Mucosa of rectum (tissue), 2 donors: ENCODE results near the gene EIF2S2.
"Not testable (repeated sequence)": the region's sequence is repeated elsewhere in the genome, so short reads cannot be mapped to it uniquely, and the experiment has no call there.

Experiments
- H3K27ac ChIP-seq, 2 donors: one replicate each; pipeline ENCODE4 v1.7.0; 2013; ENCODE audit warnings: inconsistent platforms in 2 of 2, low read depth in 2 of 2, low read length in 2 of 2
- H3K27me3 ChIP-seq, 2 donors: one replicate each; pipeline ENCODE4 v1.7.0; 2013; ENCODE audit warnings: low read length in 2 of 2; ENCODE audit not compliant: control insufficient read depth in 2 of 2, insufficient read depth in 2 of 2
- H3K36me3 ChIP-seq, 2 donors: one replicate each; pipeline ENCODE4 v1.7.0; 2013; ENCODE audit warnings: low read length in 2 of 2; ENCODE audit not compliant: control insufficient read depth in 2 of 2, insufficient read depth in 2 of 2
- H3K4me1 ChIP-seq, 2 donors: one replicate each; pipeline ENCODE4 v1.7.0; 2013; ENCODE audit warnings: low read length in 2 of 2, mild to moderate bottlenecking in 1 of 2; ENCODE audit not compliant: control insufficient read depth in 2 of 2, insufficient read depth in 2 of 2
- H3K4me3 ChIP-seq, 2 donors: one replicate each; pipeline ENCODE4 v1.7.0; 2013; ENCODE audit warnings: low read length in 2 of 2
- H3K9ac ChIP-seq, 2 donors: one replicate each; pipeline ENCODE4 v1.7.0; 2013; ENCODE audit warnings: low read length in 2 of 2, low read depth in 1 of 2, mild to moderate bottlenecking in 1 of 2
- H3K9me3 ChIP-seq, 2 donors: one replicate each; pipeline ENCODE4 v1.7.0; 2013; ENCODE audit warnings: low read length in 2 of 2; ENCODE audit not compliant: control insufficient read depth in 2 of 2
- donor health status: healthy.
- donor health status: Normal muscosa, but diverticular disease.

EIF2S2 gene

GRCh38 chr20:34111702-34112599 lies at the start of gene EIF2S2:
EIF2S2 (minus strand) TSS chr20:34112243; CDS start chr20:34112110, 133 bp downstream.
- Histone ChIP-seq H3K27ac (peak within 1 kb of the TSS; percentile 94 to 98), H3K4me3 (peak within 1 kb of the TSS; percentile 81 to 94), H3K4me1 (peaks cover 10 to 11% of the 10 kb centered on the region in 2 donors), H3K9ac (peak within 1 kb of the TSS; percentile 88 to 96), H3K36me3 (peaks cover 4 to 8% of the 10 kb centered on the region in 2 donors), H3K27me3 (no peaks in the 10 kb centered on the region), H3K9me3 (no peaks in the 10 kb centered on the region)

- not testable (repeated sequence) for H3K4me3 ChIP-seq, H3K27me3 ChIP-seq, H3K4me1 ChIP-seq, H3K36me3 ChIP-seq, H3K9ac ChIP-seq, H3K9me3 ChIP-seq, H3K27ac ChIP-seq
Observed at GRCh38 chr20:34157697-34158096, 45.7 kb upstream of the EIF2S2 start.

- H3K36me3 ChIP-seq: no peaks in the 10 kb centered on the region
- H3K4me3 ChIP-seq: no peak overlapping the region
- no peak overlapping the region for H3K9ac ChIP-seq
- no peaks in the 10 kb centered on the region for H3K27me3 ChIP-seq
- H3K27ac ChIP-seq: no peak overlapping the region
- H3K4me1 ChIP-seq: no peaks in the 10 kb centered on the region
- no peaks in the 10 kb centered on the region for H3K9me3 ChIP-seq
Observed at GRCh38 chr20:34155836-34156235, 43.8 kb upstream of the EIF2S2 start.

GRCh38 chr20:34153169-34153568 lies 41.1 kb upstream of the EIF2S2 start:
- H3K9ac ChIP-seq, H3K4me3 ChIP-seq, H3K4me1 ChIP-seq, H3K9me3 ChIP-seq, H3K27ac ChIP-seq, H3K36me3 ChIP-seq, H3K27me3 ChIP-seq: not testable (repeated sequence)

- H3K4me1 ChIP-seq, H3K27ac ChIP-seq, H3K27me3 ChIP-seq, H3K4me3 ChIP-seq, H3K9me3 ChIP-seq, H3K36me3 ChIP-seq, H3K9ac ChIP-seq: not testable (repeated sequence)
Observed at GRCh38 chr20:34152073-34152472, 40.0 kb upstream of the EIF2S2 start.

- Histone ChIP-seq H3K4me3 (no peak overlapping the region), H3K9ac (no peak overlapping the region), H3K9me3 (no peaks in the 10 kb centered on the region), H3K4me1 (no peaks in the 10 kb centered on the region), H3K27me3 (no peaks in the 10 kb centered on the region), H3K36me3 (no peaks in the 10 kb centered on the region), H3K27ac (no peak overlapping the region)
Observed at GRCh38 chr20:34150306-34151000, 38.4 kb upstream of the EIF2S2 start.

GRCh38 chr20:34145280-34145819 lies 33.3 kb upstream of the EIF2S2 start:
- Histone ChIP-seq H3K9ac (no peak overlapping the region), H3K9me3 (no peaks in the 10 kb centered on the region), H3K27me3 (peaks cover 0 to 3% of the 10 kb centered on the region in 2 donors), H3K4me3 (no peak overlapping the region), H3K36me3 (no peaks in the 10 kb centered on the region), H3K4me1 (no peaks in the 10 kb centered on the region), H3K27ac (no peak overlapping the region)

GRCh38 chr20:34143951-34144350 lies 31.9 kb upstream of the EIF2S2 start:
- Histone ChIP-seq H3K27me3 (peaks cover 0 to 3% of the 10 kb centered on the region in 2 donors), H3K4me3 (no peak overlapping the region), H3K9me3 (no peaks in the 10 kb centered on the region), H3K9ac (no peak overlapping the region), H3K27ac (no peak overlapping the region), H3K36me3 (no peaks in the 10 kb centered on the region), H3K4me1 (no peaks in the 10 kb centered on the region)

- Histone ChIP-seq H3K9ac (no peak overlapping the region), H3K27ac (no peak overlapping the region), H3K36me3 (no peaks in the 10 kb centered on the region), H3K9me3 (no peaks in the 10 kb centered on the region), H3K4me1 (no peaks in the 10 kb centered on the region), H3K4me3 (no peak overlapping the region), H3K27me3 (peaks cover 0 to 3% of the 10 kb centered on the region in 2 donors)
Observed at GRCh38 chr20:34142121-34142520, 30.1 kb upstream of the EIF2S2 start.

GRCh38 chr20:34141293-34141692 lies 29.2 kb upstream of the EIF2S2 start:
- H3K9ac ChIP-seq: no peak overlapping the region
- no peak overlapping the region for H3K4me3 ChIP-seq
- peaks cover 0 to 3% of the 10 kb centered on the region in 2 donors for H3K27me3 ChIP-seq
- no peaks in the 10 kb centered on the region for H3K36me3 ChIP-seq
- H3K27ac ChIP-seq: no peak overlapping the region
- H3K9me3 ChIP-seq: no peaks in the 10 kb centered on the region
- no peaks in the 10 kb centered on the region for H3K4me1 ChIP-seq
